ENCODE measurements around the gene ARX. TPM values are rescaled to one million over a fixed set of nuclear protein-coding genes. Genes with fewer than 3 reads are reported as not detected.

Gene ARX
- polyA plus RNA-seq, 1 donor from 2014 or later: 42.8 TPM

GRCh38 chrX:25004040-25004439 is 11.7 kb downstream of the ARX start:
- Histone ChIP-seq H3K27me3 (ENCODE audit: insufficient read depth, low read depth, low read length) (no peaks in the 10 kb centered on the region), H3K9me2 (ENCODE audit: insufficient read depth, low read length) (no peaks in the 10 kb centered on the region), H3K4me2 (ENCODE audit: low read length) (peak overlapping the region; percentile 19), H3K27ac (ENCODE audit: low read length) (peak overlapping the region; percentile 75), H3F3A (ENCODE audit: insufficient read depth, low read length, poor library complexity, severe bottlenecking) (no peaks in the 10 kb centered on the region), H2AFZ (ENCODE audit: low read depth, low read length) (no peak overlapping the region), H3K79me2 (replicated peaks; ENCODE audit: insufficient read depth, low read length) (peaks cover 31% of the 10 kb centered on the region), H3K9ac (ENCODE audit: low read length) (peak overlapping the region; percentile 68), H4K20me1 (ENCODE audit: insufficient read depth) (no peaks in the 10 kb centered on the region), H3K36me3 (ENCODE audit: insufficient read depth, low read length) (no peaks in the 10 kb centered on the region), H3K9me3 (ENCODE audit: low read length) (no peaks in the 10 kb centered on the region), H3K4me3 (ENCODE audit: low read length) (peak overlapping the region; percentile 83)
- TF ChIP-seq TAF1 (IDR thresholded peaks at IDR 0.05; ENCODE audit: low read depth) (no peak), RAD21 (conservative IDR thresholded peaks at IDR 0.05) (no peak), REST (IDR thresholded peaks at IDR 0.05; ENCODE audit: borderline replicate concordance) (no peak), SMC3 (conservative IDR thresholded peaks at IDR 0.05; ENCODE audit: poor library complexity) (no peak), POLR2AphosphoS5 (IDR thresholded peaks at IDR 0.05) (no peak), MXI1 (conservative IDR thresholded peaks at IDR 0.05; ENCODE audit: poor library complexity, severe bottlenecking) (no peak), CTCF (IDR thresholded peaks at IDR 0.05; ENCODE audit: poor library complexity, severe bottlenecking) (no peak), EZH2 (IDR thresholded peaks at IDR 0.05; ENCODE audit: borderline replicate concordance, insufficient read depth, low read length, poor library complexity, severe bottlenecking) (no peak), EP300 (conservative IDR thresholded peaks at IDR 0.05; ENCODE audit: poor library complexity, severe bottlenecking) (no peak)

GRCh38 chrX:25003066-25003849 is 12.5 kb downstream of the ARX start:
- H2AFZ ChIP-seq (ENCODE audit: low read depth, low read length): no peak overlapping the region
- no peaks in the 10 kb centered on the region for H4K20me1 ChIP-seq (ENCODE audit: insufficient read depth)
- H3K9me3 ChIP-seq (ENCODE audit: low read length): no peaks in the 10 kb centered on the region
- H3K9me2 ChIP-seq (ENCODE audit: insufficient read depth, low read length): no peaks in the 10 kb centered on the region
- peak overlapping the region; percentile 19 for H3K4me2 ChIP-seq (ENCODE audit: low read length)
- H3F3A ChIP-seq (ENCODE audit: insufficient read depth, low read length, poor library complexity, severe bottlenecking): no peaks in the 10 kb centered on the region
- H3K4me3 ChIP-seq (ENCODE audit: low read length): peak overlapping the region; percentile 83
- peak overlapping the region; percentile 75 for H3K27ac ChIP-seq (ENCODE audit: low read length)
- H3K27me3 ChIP-seq (ENCODE audit: insufficient read depth, low read depth, low read length): no peaks in the 10 kb centered on the region
- peak; percentile 26 for TF ChIP-seq MXI1 (conservative IDR thresholded peaks at IDR 0.05; ENCODE audit: poor library complexity, severe bottlenecking)
- TF ChIP-seq EZH2 (IDR thresholded peaks at IDR 0.05; ENCODE audit: borderline replicate concordance, insufficient read depth, low read length, poor library complexity, severe bottlenecking): no peak
- TF ChIP-seq RAD21 (conservative IDR thresholded peaks at IDR 0.05): peak; percentile 11
- TF ChIP-seq POLR2AphosphoS5 (IDR thresholded peaks at IDR 0.05): peak; percentile 60
- peak; percentile 51 for TF ChIP-seq EP300 (conservative IDR thresholded peaks at IDR 0.05; ENCODE audit: poor library complexity, severe bottlenecking)
- TF ChIP-seq SMC3 (conservative IDR thresholded peaks at IDR 0.05; ENCODE audit: poor library complexity): peak; percentile 20
- TF ChIP-seq REST (IDR thresholded peaks at IDR 0.05; ENCODE audit: borderline replicate concordance): no peak
- H3K9ac ChIP-seq (ENCODE audit: low read length): peak overlapping the region; percentile 68
- H3K79me2 ChIP-seq (replicated peaks; ENCODE audit: insufficient read depth, low read length): peaks cover 23% of the 10 kb centered on the region
- no peaks in the 10 kb centered on the region for H3K36me3 ChIP-seq (ENCODE audit: insufficient read depth, low read length)

All from neural cell (in vitro differentiated cells).